Activated naive CD4-positive, alpha-beta T cell treated with anti-CD3 and anti-CD28 coated beads, Interleukin-2, amount 50 U/mL, for 72 hours (primary cell): Measurements from ENCODE around the gene ITGA5. TPM values are rescaled to one million over a fixed set of nuclear protein-coding genes. Genes with fewer than 3 reads are reported as not detected.

Source experiments
- ATAC-seq, 2 donors: fragments of 150-1000 bp; cut with Tn5 transposase; 2 replicates each; pipeline ENCODE4 v1.10.0; 2021; ENCODE audit warnings: mild to moderate bottlenecking in 2 of 2, moderate library complexity in 2 of 2
- DNase-seq, 2 donors: peaks; one replicate each; pipeline ENCODE4 v3.0.0; 2021 to 2022; ENCODE audit warnings: low spot score in 2 of 2
- H3K27ac Mint-ChIP-seq, 2 donors: one replicate each; pipeline ENCODE4 v1.8.0; 2022; ENCODE audit warnings: mild to moderate bottlenecking in 2 of 2, mixed read lengths in 2 of 2
- H3K36me3 Mint-ChIP-seq, 2 donors: one replicate each; pipeline ENCODE4 v1.8.0; 2022; ENCODE audit warnings: mixed read lengths in 2 of 2
- H3K9me3 Mint-ChIP-seq, 2 donors: one replicate each; pipeline ENCODE4 v1.8.0; 2022; ENCODE audit warnings: mixed read lengths in 2 of 2
- total RNA-seq, 2 donors: library from RNA; stranded (reverse); gene quantifications; one replicate each; pipeline ENCODE4 v1.2.3, GENCODE V29; 2022

ITGA5 gene
- total RNA-seq: 10 to 100 TPM; 29.4 to 53.5 TPM

- peak within 1 kb of the TSS; percentile 93 for H3K27ac Mint-ChIP-seq
- peak; percentile 50 to 75 for ATAC-seq
- peaks cover 0 to 15% of the 10 kb centered on the region in 2 donors for H3K36me3 Mint-ChIP-seq
- DNase-seq: no peak
- no peaks in the 10 kb centered on the region for H3K9me3 Mint-ChIP-seq
Measured at GRCh38 chr12:54419088-54419887, at the start of gene ITGA5. Gene ITGA5 (minus strand): TSS chr12:54419266. CDS start chr12:54419198, 68 bp downstream.

GRCh38 chr12:54465857-54466523, 46.9 kb upstream of the ITGA5 start:
- no peak overlapping the region for H3K27ac Mint-ChIP-seq
- no peaks in the 10 kb centered on the region for H3K9me3 Mint-ChIP-seq
- H3K36me3 Mint-ChIP-seq: no peaks in the 10 kb centered on the region
- no peak for ATAC-seq
- DNase-seq: no peak

DNA sequence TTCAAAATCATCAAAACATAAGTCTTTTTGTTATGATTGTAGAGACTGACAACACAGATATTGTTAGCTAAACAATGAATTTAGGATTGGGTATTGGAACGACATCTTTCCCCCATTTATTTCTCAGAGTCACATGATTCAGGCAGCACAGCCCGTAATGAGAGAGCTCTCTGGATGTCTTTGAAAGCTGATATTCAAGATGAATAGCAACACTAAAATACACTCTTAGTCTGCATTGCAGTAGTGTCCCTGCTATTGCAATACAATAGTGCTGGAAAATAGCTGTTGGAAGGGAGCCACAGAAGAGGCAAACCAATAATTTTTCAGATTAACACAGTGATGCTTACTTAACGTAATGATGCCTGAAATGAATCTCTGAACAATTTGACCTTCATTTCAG, 44.4 kb upstream of the ITGA5 start:
- no peak for DNase-seq
- ATAC-seq: no peak
- Mint-ChIP-seq H3K9me3 (no peaks in the 10 kb centered on the region), H3K27ac (no peak overlapping the region), H3K36me3 (no peaks in the 10 kb centered on the region)

GRCh38 chr12:54463034-54463433, 44.0 kb upstream of the ITGA5 start:
- Mint-ChIP-seq H3K27ac (no peak overlapping the region), H3K9me3 (no peaks in the 10 kb centered on the region), H3K36me3 (no peaks in the 10 kb centered on the region)
- no peak for ATAC-seq
- DNase-seq: no peak

- H3K36me3 Mint-ChIP-seq: no peaks in the 10 kb centered on the region
- no peaks in the 10 kb centered on the region for H3K9me3 Mint-ChIP-seq
- DNase-seq (no peak), ATAC-seq (no peak)
- H3K27ac Mint-ChIP-seq: no peak overlapping the region
Measured at GRCh38 chr12:54460317-54460923, 41.4 kb upstream of the ITGA5 start.

DNA sequence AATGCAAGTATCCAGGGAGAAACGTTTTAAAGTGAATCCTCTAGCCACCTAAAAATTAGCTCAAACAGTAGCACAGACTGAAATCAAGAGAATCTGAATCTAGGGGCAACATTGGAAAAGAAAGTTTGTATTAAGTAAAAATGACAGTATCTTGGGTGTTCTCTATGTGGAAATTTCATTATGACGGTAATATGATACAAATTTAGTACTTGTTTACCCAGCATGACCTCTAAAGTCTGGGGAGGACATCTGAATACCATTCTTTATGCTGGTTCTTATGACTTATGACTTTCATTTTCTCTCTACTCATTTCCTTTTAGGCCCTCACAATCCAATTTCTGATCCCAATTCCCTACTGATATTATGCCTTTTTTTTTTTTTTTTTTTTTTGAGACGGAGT, 40.3 kb upstream of the ITGA5 start:
- ATAC-seq: no peak
- H3K27ac Mint-ChIP-seq: no peak overlapping the region
- H3K36me3 Mint-ChIP-seq: no peaks in the 10 kb centered on the region
- no peaks in the 10 kb centered on the region for H3K9me3 Mint-ChIP-seq
- DNase-seq: no peak

DNA sequence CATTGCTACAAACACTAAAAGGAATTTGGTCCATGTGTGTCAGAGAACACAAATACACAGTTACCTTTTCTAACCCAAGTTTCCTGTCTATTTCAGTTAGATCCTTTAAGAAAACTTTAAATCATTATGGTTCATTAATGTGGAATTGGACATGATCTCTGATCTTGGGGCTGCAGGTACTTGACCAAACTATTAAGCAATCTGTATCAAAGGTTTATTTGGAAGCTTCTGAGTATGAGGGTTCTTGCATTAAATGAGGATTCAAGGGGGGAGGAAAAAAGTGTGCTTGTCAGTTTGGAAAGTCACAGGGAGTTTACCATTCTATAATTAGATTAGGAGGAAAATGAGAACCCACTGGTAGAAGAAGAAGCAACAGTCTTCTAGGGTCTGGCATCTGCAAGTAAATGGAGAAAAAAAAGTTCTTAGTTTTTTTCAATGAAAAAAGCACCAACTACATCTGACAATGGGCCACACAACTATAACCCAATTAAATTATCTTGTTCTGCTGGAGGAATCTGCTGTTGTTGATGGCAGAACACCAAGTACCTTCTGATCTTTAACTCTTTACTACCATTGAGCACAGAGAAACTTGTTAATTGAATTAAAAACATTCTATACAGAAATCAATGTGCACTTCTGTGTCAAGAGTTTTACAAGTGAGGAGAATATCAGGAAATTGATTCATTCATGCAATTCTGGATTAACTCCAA, 36.8 kb upstream of the ITGA5 start:
- DNase-seq (no peak), ATAC-seq (no peak)
- H3K27ac Mint-ChIP-seq: no peak overlapping the region

GRCh38 chr12:54452628-54453027, 33.6 kb upstream of the ITGA5 start:
- H3K9me3 Mint-ChIP-seq: no peaks in the 10 kb centered on the region
- ATAC-seq (no peak), DNase-seq (no peak)
- no peaks in the 10 kb centered on the region for H3K36me3 Mint-ChIP-seq
- no peak overlapping the region for H3K27ac Mint-ChIP-seq

More for the DNA sequence above, 36.8 kb upstream of the ITGA5 start:
- H3K9me3 Mint-ChIP-seq: no peaks in the 10 kb centered on the region
- H3K36me3 Mint-ChIP-seq: no peaks in the 10 kb centered on the region

- Mint-ChIP-seq H3K9me3 (no peaks in the 10 kb centered on the region), H3K36me3 (no peaks in the 10 kb centered on the region), H3K27ac (no peak overlapping the region)
Measured at GRCh38 chr12:54448344-54448743, 29.3 kb upstream of the ITGA5 start.

DNA sequence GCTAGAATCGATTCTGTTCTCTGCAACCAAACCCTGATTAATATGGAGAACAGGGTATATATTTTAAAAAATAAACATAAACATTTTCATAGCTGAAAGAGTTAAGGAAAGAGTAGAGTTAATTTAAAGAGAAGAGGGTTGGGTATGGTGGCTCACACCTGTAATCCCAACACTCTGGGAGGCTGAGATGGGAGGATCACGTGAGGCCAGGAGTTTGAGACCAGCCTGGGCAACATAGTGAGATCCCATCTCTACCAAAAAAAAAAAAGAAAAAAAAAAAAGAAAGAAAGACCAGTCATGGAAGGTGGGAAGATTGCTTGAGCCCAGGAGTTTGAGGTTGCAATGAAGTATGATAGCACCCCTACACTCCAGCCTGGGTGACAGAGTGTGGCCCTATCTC, 28.9 kb upstream of the ITGA5 start:
- H3K9me3 Mint-ChIP-seq: no peaks in the 10 kb centered on the region
- no peaks in the 10 kb centered on the region for H3K36me3 Mint-ChIP-seq
- no peak overlapping the region for H3K27ac Mint-ChIP-seq
- no peak for ATAC-seq
- no peak for DNase-seq

More at GRCh38 chr12:54448344-54448743, 29.3 kb upstream of the ITGA5 start:
- ATAC-seq (no peak), DNase-seq (no peak)

GRCh38 chr12:54444206-54444605, 25.1 kb upstream of the ITGA5 start:
- ATAC-seq (peak in 1 of 2 donors; percentile 44), DNase-seq (no peak)
- H3K9me3 Mint-ChIP-seq: no peaks in the 10 kb centered on the region
- H3K27ac Mint-ChIP-seq: no peak overlapping the region
- no peaks in the 10 kb centered on the region for H3K36me3 Mint-ChIP-seq

- Mint-ChIP-seq H3K9me3 (no peaks in the 10 kb centered on the region), H3K27ac (no peak overlapping the region)
- ATAC-seq: no peak
Measured at GRCh38 chr12:54443446-54443845, 24.4 kb upstream of the ITGA5 start.

DNA sequence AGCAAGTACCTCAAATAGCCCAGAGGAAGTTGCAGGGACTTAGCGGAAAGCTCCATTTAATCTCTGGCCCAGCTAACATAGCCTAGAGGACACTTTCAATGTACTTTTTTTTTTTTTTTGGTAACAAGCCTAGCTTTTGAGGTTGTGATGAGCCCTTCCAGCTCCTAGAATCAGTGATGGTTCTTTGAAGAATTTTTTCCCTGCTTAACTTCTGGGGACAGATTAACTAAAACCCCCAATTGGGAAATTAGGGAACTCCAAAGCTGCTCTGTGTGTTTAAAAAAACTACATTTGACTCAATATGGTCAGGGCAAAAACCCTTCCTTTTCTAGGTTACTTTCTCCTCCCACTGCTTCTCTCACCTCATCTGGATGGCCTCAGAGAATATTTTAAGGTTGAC, 23.9 kb upstream of the ITGA5 start:
- Mint-ChIP-seq H3K27ac (no peak overlapping the region), H3K9me3 (no peaks in the 10 kb centered on the region), H3K36me3 (no peaks in the 10 kb centered on the region)
- no peak for DNase-seq
- ATAC-seq: no peak

More at GRCh38 chr12:54443446-54443845, 24.4 kb upstream of the ITGA5 start:
- no peaks in the 10 kb centered on the region for H3K36me3 Mint-ChIP-seq
- DNase-seq: no peak

GRCh38 chr12:54442099-54442498, 23.0 kb upstream of the ITGA5 start:
- H3K36me3 Mint-ChIP-seq: no peaks in the 10 kb centered on the region

GRCh38 chr12:54439521-54440255, 20.6 kb upstream of the ITGA5 start:
- ATAC-seq: peak; percentile 61 to 84
- DNase-seq: no peak
- Mint-ChIP-seq H3K27ac (peak overlapping the region in 1 of 2 donors; percentile 79), H3K36me3 (no peaks in the 10 kb centered on the region), H3K9me3 (no peaks in the 10 kb centered on the region)

More at GRCh38 chr12:54442099-54442498, 23.0 kb upstream of the ITGA5 start:
- H3K27ac Mint-ChIP-seq: no peak overlapping the region
- DNase-seq: no peak
- H3K9me3 Mint-ChIP-seq: no peaks in the 10 kb centered on the region
- no peak for ATAC-seq

- no peaks in the 10 kb centered on the region for H3K36me3 Mint-ChIP-seq
- no peaks in the 10 kb centered on the region for H3K9me3 Mint-ChIP-seq
- ATAC-seq (no peak), DNase-seq (no peak)
- peak overlapping the region in 1 of 2 donors; percentile 79 for H3K27ac Mint-ChIP-seq
Measured at GRCh38 chr12:54439096-54439495, 20.0 kb upstream of the ITGA5 start.
